GM18873 (cell line): ENCODE measurements around the gene PTGFRN.
"Not testable (repeated sequence)": the region's sequence is repeated elsewhere in the genome, so short reads cannot be mapped to it uniquely, and the experiment has no call there.

ENCODE experiments used
- ATAC-seq: cut with Tn5 transposase; IDR thresholded peaks from one replicate; pipeline ENCODE4 v1.9.1; 2021; ENCODE audit warnings: mild to moderate bottlenecking, moderate library complexity, moderate number of reproducible peaks; ENCODE audit not compliant: unreplicated experiment, low FRiP score

The PTGFRN gene

DNA sequence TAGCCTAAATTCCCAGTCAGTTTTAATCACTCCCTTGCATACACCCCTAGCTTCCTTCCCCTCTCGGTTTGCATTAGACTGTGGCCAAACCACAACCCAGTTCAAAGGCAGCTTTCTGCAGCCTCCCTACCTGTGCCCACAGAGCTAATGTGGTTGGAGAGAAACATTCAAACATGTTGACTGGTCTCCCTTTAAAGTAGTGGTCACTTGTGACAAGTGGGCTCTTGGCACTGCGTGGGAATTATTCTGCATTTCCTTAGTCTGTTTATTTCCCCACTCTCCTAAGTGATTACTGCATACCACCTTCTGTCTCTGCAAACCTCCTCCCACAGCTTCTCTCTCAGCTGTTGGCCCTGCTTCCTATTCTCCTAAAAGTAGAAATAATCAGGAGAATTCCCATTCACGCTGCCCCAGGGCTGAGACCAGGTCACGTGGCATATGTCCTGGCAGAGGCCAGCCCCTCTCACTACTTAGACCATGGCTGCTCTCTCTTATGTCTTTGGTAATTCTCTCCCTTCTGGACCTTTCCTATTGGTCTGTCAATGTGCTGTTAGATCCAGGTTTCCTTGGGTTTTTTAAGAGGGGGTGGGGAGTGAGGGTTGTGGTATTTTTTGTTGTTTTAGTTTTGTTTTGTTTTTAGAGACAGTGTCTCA lies 53.4 kb downstream of the PTGFRN start:
- ATAC-seq = no peak

DNA sequence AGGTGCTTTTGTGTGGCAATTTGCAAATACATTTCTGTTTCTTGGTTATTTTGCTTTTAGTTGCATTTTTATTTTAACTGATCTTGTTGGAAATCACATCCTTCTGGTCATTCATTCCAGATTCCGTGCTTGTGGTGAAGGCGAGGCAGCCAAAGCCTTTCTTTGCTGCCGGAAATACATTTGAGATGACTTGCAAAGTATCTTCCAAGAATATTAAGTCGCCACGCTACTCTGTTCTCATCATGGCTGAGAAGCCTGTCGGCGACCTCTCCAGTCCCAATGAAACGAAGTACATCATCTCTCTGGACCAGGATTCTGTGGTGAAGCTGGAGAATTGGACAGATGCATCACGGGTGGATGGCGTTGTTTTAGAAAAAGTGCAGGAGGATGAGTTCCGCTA lies 57.1 kb downstream of the PTGFRN start:
- ATAC-seq = no peak

DNA sequence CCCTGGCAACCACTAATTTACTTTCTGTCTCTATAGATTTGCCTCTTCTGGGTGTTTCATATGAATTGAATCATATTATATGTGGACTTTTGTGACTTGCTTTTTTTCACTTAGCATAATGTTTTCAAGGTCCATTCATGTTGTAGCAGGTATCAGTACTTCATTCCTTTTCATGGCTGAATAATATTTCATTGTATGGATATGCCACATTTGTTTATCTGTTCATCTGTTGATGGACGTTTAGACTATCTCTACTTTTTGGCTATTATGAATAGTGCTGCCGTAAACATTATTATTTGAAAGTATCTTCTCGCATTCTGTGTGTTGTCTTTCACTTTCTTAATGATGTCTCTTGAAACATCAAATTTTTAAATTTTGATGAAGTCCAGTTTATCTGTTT lies 59.0 kb downstream of the PTGFRN start:
- no peak for ATAC-seq

DNA sequence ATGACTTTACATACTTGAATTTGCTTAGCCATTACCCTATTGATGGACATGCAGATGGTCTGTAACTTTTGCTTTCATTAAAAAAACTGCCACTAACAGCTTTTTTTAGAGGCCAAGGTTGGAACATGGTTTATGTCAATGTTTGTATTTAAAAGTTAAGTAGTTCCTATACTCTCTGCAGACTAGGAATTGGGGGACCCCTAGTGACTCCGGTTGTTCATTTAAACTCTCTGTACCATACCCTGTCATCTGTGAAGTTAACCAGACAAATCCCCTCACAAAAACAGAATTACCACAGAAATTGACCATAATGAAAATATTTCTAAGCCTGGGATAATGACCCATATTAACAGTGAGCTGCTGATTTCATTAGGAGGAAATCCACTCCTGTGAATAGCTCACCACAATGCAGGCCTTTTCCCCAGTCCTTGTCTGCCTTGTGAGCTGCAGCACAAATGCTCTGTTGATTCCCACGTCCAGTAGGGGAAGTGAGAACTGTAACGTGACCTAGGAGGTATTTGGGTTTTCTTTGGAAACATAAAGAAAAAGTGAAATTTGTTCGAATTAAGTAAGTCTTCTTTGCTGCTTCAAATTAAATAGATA lies 61.6 kb downstream of the PTGFRN start:
- ATAC-seq = no peak

DNA sequence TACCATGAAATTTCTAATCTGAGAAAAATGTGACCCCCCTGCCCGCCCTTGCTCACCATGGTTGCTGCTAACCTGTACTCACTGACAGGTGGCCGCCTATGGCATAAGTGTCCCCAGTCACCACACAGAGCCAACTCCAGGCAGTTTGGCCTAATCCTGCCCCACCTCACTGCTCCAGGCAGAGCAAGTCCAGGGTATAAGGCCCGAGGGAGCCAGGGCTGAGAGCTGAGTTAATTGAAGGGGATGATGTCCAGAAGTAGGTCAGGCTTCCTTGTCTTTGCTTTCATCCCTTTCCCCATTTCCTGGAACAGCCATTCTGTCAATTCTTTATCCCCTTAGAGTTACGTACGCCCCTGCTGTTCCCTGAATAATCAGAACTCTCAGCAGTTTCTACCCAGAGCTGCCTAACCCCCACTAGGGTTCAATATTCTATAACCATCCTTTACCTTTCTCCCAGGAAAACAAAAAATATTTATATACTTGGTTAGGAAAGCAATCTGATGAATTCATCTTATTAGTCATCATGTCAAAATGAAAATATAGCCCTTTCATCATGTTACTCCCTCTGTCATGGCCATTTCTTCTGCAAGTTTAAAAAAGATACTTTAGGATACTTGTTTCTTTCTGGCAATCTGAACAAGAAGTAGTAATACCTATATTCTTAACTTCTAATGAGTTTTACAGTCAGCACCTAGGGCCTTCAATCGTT lies 62.4 kb downstream of the PTGFRN start:
- ATAC-seq = no peak

DNA sequence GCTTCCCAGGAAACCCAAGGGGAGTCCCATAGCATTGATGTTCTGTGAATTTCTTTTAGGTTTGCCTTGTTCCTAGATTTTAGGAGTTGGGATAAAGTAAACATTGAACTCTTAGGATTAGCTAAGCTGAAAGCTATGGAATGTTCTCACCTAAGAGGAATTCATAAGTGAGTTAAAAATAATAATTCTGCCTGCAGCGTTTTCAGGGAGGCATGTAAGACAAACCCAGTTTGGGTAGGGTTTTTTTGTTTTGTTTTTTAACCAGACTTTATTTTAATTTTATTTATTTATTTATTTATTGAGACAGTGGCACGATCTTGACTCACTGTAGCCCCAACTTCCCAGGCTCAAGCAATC lies 62.9 kb downstream of the PTGFRN start:
- ATAC-seq = no peak

DNA sequence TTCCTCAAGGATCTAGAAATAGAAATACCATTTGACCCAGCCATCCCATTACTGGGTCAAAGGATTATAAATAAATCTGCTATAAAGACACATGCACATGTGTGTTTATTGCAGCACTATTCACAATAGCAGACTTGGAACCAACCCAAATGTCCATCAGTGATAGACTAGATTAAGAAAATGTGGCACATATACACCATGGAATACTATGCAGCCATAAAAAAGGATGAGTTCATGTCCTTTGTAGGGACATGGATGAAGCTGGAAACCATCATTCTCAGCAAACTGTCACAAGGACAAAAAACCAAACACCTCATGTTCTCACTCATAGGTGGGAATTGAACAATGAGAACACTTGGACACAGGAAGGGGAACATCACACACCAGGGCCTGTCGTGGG lies 70.6 kb downstream of the PTGFRN start:
- ATAC-seq = not testable (repeated sequence)

DNA sequence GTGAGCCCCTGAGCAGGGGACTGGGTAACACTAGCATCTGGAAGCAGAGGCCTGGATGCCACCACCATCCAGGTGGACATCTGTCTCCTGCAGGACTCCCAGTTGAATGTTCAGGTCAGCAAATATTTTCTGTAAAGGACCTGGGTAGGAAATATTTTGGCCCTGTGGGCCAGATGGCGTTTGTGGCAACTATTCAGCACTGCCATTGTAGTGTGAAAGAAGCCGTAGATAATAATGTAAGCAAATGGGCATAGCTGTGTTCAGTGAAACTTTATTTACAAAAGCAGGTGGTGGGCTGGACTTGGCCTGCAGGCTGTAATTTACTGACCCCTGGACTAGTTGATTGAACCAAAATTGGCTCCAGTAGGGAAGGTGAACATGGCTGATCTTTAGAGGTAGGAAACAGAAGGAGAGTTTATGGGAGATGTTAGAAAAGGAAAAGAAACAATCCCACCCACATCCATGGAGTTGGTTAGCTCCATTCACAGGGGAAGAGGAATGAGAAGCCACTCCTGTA lies 71.9 kb downstream of the PTGFRN start:
- no peak for ATAC-seq

DNA sequence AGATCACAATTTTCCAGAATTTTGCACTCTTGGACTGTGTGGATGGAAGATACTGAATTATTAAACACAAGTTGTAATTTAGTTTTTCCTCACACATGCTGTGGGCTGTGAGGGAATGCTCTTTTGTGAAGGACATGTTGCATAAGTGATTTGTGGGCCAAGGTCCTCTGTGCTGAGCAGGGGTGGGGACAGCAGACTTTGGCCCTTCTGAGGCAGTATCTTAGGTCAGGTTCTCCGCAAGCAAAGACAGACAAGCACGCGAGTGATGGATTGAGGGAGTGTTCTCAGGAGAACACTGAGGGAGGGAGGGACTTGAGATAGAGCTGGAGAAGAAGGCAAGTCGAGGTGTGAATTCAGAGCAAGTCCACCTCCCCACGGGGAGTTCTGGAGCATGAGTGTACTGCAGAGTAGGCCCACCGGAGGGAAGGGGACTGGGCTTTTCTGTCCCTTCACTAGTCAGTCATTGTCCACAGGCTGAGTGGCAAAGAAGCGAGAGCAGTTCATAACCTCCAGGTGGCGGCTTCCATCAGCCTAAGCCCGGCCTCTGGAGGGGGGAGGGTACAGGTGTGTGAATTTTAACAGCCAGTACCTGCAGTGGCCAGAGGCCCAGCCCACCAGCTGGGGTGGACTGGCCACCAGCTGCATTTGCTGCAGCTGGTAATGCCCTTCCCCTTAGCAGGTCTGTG lies 72.7 kb downstream of the PTGFRN start:
- ATAC-seq = no peak

DNA sequence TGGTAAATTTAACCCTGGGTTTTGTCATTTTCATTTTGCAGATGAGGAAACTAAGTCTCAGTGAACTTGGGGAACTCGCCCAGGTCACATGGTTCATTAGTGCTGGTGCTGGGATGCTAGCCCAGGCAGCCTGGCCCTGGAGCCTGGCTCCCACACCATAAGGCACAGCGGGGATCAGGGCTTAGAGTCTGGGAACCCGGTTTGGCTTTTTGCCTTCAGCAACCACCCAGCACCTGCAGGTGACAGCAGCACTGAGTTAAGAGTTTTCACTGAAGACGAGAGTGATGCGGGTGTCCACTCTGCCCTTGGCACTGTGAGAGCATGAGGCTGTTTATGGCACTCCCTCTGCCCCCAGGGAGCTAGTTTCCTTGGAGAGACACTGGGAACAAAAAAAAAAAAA lies 73.4 kb downstream of the PTGFRN start:
- no peak for ATAC-seq

DNA sequence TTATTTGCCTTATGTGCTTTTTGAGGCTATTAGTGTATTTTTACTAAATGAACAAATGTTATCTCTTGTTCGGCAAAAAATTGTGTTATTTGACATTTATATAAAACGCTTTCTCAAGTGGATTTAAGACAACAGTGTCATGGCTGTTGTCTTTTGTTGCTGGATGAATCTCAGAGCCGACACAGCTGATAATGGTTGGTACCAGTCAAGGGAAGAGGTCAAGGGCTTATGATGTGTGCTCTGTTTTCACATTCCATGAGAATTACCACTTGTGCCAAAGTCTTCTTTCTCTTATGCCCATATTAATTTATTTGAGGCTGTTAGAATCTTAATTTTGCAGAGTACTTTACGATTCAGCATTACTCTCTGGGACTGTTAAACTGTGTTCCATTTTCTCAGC lies 74.0 kb downstream of the PTGFRN start:
- ATAC-seq = no peak

DNA sequence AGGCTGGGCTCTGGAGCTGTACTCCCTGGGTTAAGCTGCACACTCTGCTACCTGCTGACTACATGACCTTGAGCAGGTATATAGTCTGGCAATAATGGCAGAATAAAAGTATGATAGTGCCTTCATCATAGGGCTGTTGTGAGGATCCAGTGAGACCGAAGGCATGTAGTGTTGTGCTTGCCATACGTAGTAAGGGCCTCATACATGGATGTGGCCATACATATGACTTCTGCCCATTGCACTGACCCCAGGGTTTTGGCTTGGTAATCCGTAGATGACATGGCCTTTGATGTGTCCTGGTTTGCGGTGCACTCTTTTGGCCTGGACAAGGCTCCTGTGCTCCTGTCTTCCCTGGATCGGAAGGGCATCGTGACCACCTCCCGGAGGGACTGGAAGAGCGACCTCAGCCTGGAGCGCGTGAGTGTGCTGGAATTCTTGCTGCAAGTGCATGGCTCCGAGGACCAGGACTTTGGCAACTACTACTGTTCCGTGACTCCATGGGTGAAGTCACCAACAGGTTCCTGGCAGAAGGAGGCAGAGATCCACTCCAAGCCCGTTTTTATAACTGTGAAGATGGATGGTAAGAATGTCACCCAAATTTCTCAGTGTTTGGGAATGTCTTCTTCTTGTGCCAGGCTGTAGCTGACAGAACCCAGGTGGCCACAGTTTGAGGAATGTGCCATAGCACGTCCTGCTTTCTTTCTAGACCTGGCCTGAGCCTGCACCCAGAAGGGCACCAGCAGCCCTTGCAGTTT lies 74.9 kb downstream of the PTGFRN start:
- no peak for ATAC-seq

DNA sequence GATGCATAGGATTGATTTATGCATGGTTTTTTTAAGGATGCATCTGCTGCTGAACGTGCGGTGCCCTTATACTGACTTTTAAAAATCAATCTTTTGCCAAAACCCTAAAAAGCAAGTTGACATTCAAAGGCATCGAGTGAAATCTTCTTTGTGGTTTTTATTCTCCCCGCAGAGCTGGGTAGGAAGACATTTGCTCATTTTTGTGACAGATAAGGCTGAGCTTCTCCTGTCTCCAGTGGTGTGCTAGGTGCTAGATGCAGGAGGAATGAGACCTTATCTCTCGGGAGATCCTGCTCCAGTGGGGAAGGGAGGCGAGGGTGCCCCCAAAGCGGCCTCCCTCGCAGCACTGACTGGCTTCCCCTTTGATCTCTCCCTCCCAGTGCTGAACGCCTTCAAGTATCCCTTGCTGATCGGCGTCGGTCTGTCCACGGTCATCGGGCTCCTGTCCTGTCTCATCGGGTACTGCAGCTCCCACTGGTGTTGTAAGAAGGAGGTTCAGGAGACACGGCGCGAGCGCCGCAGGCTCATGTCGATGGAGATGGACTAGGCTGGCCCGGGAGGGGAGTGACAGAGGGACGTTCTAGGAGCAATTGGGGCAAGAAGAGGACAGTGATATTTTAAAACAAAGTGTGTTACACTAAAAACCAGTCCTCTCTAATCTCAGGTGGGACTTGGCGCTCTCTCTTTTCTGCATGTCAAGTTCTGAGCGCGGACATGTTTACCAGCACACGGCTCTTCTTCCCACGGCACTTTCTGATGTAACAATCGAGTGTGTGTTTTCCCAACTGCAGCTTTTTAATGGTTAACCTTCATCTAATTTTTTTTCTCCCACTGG lies 76.9 kb downstream of the PTGFRN start:
- no peak for ATAC-seq

DNA sequence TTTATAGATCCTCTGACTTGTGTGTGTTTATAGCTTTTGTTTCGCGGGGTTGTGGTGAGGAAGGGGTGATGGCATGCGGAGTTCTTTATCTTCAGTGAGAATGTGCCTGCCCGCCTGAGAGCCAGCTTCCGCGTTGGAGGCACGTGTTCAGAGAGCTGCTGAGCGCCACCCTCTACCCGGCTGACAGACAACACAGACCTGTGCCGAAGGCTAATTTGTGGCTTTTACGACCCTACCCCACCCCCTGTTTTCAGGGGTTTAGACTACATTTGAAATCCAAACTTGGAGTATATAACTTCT lies 77.5 kb downstream of the PTGFRN start:
- no peak for ATAC-seq

DNA sequence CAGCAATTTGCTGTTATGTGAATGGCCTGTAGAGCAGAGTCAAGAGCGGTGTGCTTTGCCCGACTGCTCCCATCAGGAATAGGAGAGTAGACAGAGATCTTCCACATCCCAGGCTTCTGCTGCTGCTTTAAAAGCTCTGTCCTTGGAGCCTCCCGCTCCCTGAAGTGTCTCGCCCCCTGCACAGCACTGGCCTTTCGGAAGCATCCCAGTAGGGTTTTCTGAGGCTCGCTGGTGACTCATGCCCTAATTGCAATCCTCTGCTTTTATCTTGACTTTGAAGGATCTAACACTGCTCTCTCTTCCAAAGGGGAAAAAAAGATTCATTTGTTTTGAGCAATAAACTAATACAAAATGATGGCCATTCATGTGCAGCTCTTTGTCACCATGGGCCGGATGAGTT lies 78.5 kb downstream of the PTGFRN start:
- no peak for ATAC-seq

DNA sequence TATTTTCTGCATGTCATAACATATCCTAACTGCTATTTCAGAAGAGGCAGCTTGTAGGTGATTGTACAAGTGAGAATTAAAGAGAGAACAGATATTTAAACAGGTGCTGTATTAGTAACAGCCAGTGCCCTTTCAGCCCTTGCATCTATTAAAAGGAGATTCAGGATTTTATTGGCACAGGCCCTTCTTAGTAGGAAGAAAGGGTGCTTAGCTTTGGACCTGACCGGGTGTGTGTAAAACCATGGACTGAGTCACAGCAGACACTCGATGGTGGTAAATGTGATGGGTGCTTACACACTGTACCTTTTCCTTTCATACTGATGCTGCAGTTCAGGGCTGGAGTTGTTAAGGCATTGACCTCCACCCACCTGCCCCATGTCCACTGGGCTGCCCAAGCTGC lies 79.2 kb downstream of the PTGFRN start:
- ATAC-seq = no peak

DNA sequence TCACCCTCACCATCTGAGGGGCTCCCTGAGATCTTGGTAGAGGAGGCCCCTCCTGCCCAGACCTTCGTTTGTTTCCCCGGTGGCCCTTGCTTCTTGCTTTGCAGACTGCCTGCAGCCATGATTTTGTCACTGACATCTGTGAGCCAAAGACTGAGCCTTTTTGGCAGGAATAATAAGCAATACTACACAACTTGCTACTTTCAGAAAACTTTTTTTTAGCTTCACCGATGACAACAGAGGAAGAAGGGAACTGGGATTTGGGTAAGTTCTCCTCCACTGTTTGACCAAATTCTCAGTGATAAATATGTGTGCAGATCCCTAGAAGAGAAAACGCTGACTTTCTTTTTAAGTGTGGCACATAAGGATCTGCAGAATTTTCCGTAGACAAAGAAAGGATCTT lies 80.1 kb downstream of the PTGFRN start:
- no peak for ATAC-seq

DNA sequence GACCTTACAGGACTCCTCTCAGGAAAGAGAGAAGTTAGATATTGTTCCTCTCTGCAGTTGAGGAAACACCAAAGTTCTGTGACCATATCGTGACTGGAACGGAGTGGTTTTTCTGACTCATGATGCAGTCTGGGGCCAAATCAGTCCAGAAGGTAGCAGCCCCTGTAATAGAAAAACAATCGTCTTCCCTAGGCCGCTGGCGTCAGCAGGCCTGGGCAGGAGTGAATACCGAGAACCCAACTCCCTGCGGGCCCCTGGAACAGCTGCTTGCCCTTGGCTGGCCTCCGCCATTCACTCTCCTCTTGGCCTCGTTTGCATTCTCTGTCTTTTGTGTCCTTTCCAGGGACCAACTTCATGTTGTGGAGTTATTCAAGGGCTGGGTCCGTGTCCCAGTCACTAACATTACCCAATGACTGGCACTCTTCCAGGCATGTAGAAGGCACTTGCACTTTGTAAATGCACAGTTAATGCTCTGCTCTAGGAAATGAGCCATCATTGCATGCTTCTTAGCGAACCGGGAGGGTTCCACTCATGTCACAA lies 81.0 kb downstream of the PTGFRN start:
- ATAC-seq = no peak

DNA sequence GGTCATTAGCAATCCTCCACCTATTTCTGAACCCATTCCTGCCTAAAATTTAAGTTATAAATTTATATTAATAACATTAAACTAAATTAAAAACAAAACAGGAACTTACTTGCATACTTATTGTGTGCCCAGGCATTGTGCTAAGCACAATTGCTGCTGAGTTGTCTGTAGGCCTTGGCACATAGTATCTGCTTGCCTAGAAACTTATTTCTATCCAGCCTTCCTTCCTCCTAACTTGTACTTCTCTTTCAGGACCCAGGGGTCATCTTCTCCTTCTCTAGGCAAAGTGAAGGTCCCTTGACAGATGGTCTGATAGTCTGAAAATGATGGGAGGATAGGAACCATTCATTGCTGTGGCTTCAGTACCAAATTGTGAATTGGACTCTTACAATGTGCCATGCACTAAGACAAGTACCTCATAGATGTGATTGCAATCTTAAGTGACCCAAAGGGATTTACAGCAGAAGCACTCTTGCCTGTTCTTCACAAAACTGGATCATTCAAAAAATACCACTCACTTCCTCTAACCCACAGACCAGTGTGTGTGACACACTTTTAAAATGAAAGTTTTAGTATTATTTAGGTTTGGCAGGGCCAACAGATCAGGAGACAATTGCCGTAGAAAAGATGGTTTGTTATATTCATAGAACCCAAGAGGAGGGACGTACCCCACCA lies 81.6 kb downstream of the PTGFRN start:
- no peak for ATAC-seq
